SK-N-SH treated with all-trans-retinoic acid at 6 μM for 48 hours (cell line): ENCODE results near the gene TLE1.

Source experiments
- ATAC-seq: fragments of 200-7000 bp; cut with Tn5 transposase; 3 replicates; pipeline ENCODE4 v1.9.1; 2020; ENCODE audit warnings: mild to moderate bottlenecking, moderate library complexity
- ARNTL ChIP-seq: fragments of 450-650 bp; formaldehyde crosslinking; IDR thresholded peaks from 2 replicates; pipeline ENCODE4 v1.5.0; 2020; ENCODE audit warnings: low read depth, mild to moderate bottlenecking, moderate library complexity, borderline replicate concordance
- BACH2 ChIP-seq: fragments of 250-450 bp; sonication (Bioruptor Pico); IDR thresholded peaks from 2 replicates; pipeline ENCODE4 v1.9.0; 2021; ENCODE audit warnings: mild to moderate bottlenecking, borderline replicate concordance
- CSDC2 ChIP-seq: fragments of 250-450 bp; sonication (Bioruptor Pico); IDR thresholded peaks from 2 replicates; pipeline ENCODE4 v1.5.0; 2020; ENCODE audit warnings: mild to moderate bottlenecking, moderate library complexity
- ESRRG ChIP-seq: fragments of 250-450 bp; sonication (Bioruptor Pico); IDR thresholded peaks from 2 replicates; pipeline ENCODE4 v1.6.1; 2021; ENCODE audit warnings: mild to moderate bottlenecking
- ISL1 ChIP-seq: fragments of 250-450 bp; sonication (Bioruptor Pico); IDR thresholded peaks from 2 replicates; pipeline ENCODE4 v2.1.2; 2022; ENCODE audit warnings: mild to moderate bottlenecking, moderate library complexity
- OSR1 ChIP-seq: fragments of 250-450 bp; sonication (Bioruptor Pico); IDR thresholded peaks from 2 replicates; pipeline ENCODE4 v1.8.0; 2022; ENCODE audit warnings: moderate library complexity, mild to moderate bottlenecking, inconsistent platforms
- RARB ChIP-seq: fragments of 250-450 bp; sonication (Bioruptor Pico); IDR thresholded peaks from 2 replicates; pipeline ENCODE4 v1.8.0; 2021; ENCODE audit warnings: mild to moderate bottlenecking, moderate library complexity
- TCF4 ChIP-seq: fragments of 250-450 bp; sonication (Bioruptor Pico); IDR thresholded peaks from 2 replicates; pipeline ENCODE4 v1.8.0; 2021; ENCODE audit warnings: mild to moderate bottlenecking, moderate library complexity, borderline replicate concordance
- TSHZ2 ChIP-seq: fragments of 250-450 bp; sonication (Bioruptor Pico); IDR thresholded peaks from 2 replicates; pipeline ENCODE4 v1.5.0; 2020; ENCODE audit warnings: mild to moderate bottlenecking, moderate library complexity
- ZC3H10 ChIP-seq: fragments of 250-450 bp; sonication (Bioruptor Pico); IDR thresholded peaks from 2 replicates; pipeline ENCODE4 v1.5.1; 2021; ENCODE audit warnings: mild to moderate bottlenecking, moderate library complexity
- ZFP3 ChIP-seq: fragments of 250-450 bp; sonication (Bioruptor Pico); IDR thresholded peaks from 2 replicates; pipeline ENCODE4 v1.5.0; 2020; ENCODE audit warnings: mild to moderate bottlenecking, moderate library complexity
- ZNF565 ChIP-seq: fragments of 450-650 bp; formaldehyde crosslinking; conservative IDR thresholded peaks from 2 replicates; pipeline ENCODE4 v1.5.0; 2020; ENCODE audit warnings: low read depth, mild to moderate bottlenecking, moderate library complexity
- ZNF8 ChIP-seq: fragments of 450-650 bp; formaldehyde crosslinking; IDR thresholded peaks from 2 replicates; pipeline ENCODE4 v1.5.0; 2020; ENCODE audit warnings: mild to moderate bottlenecking, moderate library complexity
- TF ChIP-seq, protein P1 (sequence below): fragments of 250-450 bp; sonication (Bioruptor Pico); IDR thresholded peaks from 2 replicates; pipeline ENCODE4 v1.8.0; 2020; ENCODE audit warnings: mild to moderate bottlenecking, moderate library complexity, borderline replicate concordance

Gene TLE1

DNA sequence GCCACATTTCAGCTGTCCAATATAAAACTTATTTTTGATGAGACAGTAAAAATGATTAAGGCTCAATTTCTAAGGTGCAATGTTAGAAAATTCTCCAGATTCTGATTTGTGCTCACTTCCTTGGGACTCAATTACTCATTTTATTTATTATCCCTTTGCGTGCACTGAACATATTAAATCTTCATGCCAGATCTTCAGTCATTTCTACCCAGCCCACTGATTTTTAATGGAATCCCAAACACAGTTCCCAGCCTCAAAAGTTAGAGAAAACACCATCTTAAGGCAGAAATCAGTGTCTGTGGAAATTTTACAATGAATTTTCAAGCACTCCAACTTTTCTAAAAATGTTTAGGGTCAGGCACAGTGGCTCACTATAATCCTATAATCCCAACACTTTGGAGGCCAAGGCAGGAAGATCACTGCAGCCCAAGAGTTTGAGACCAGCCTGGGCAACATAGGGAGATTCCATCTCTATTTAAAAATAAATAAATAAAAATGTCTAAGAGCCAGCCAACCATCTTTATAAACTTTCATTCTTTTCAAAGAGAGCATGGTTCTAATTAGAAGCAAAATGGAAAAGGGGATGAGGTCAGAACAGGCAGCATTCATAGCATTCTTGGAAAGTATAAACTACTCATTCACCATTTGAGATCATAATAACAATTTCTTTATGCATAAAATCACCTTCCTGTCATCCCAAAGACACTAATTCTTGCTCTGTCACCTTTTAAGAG lies 53.7 kb downstream of the TLE1 start:
- ATAC-seq = peak; percentile 72
- TF ChIP-seq BACH2 (CRISPR knock-in tag) = no peak
- peak; percentile 72 for TF ChIP-seq ISL1 (CRISPR knock-in tag)
- TF ChIP-seq ZFP3 (CRISPR knock-in tag) = no peak

DNA sequence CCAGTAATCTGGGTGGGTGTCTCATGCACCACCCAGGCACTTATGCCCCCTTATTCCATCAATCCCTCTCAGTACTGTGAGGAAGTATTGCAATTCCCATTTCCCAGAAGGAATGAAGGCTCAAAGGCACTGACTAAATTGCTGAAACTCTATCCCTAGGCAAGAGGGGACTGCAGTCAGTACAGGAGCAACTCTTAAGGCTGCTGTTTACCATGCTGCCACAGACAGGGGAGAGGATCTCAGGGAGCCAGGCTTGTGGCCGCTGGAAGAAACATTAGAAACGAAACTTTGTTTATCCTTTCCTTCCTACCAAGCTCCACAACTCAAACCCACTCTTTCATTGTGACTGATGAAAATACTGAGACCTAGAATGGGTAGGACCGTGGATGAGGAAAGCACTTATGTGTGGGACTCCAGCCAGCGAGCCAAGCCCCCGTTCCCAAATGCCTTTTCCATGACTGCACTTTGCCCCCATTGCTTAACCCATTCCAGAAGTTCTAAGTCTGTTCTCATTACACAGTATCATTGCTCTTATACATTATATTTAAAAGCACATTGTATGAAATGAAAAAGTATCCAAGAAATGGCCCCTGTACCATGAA lies 54.3 kb downstream of the TLE1 start:
- ATAC-seq = peak; percentile 52
- TF ChIP-seq ZNF8 (CRISPR knock-in tag) (no peak), ISL1 (CRISPR knock-in tag) (peak; percentile 49)

GRCh38 chr9:81633952-81634854 lies 55.1 kb downstream of the TLE1 start:
- ATAC-seq = no peak
- TF ChIP-seq BACH2 (CRISPR knock-in tag) (no peak), CSDC2 (CRISPR knock-in tag) (no peak), ARNTL (CRISPR knock-in tag) (no peak), RARB (CRISPR knock-in tag) (no peak)

DNA sequence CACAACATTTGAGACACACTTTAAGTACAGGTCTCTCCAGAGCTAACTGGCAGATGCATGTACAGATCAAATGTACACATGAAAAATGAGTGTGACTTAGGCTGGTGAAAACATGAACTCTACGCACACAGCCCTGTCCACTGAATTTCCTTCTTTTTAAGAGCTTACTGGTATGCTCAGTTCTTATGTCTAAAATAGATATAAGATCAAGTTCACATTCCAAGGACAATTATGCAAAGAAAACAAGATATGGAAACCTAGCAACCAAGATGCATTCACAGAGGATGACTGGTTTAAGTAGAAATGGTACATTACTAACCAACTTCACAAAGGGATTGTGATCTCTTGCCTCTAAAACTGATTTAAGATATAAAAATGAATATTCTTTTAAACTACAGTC lies 56.7 kb downstream of the TLE1 start:
- peak; percentile 73 for ATAC-seq

GRCh38 chr9:81631218-81631745 lies 58.1 kb downstream of the TLE1 start:
- ATAC-seq = no peak
- no peak for TF ChIP-seq TSHZ2 (CRISPR knock-in tag)
- TF ChIP-seq, protein P1, sequence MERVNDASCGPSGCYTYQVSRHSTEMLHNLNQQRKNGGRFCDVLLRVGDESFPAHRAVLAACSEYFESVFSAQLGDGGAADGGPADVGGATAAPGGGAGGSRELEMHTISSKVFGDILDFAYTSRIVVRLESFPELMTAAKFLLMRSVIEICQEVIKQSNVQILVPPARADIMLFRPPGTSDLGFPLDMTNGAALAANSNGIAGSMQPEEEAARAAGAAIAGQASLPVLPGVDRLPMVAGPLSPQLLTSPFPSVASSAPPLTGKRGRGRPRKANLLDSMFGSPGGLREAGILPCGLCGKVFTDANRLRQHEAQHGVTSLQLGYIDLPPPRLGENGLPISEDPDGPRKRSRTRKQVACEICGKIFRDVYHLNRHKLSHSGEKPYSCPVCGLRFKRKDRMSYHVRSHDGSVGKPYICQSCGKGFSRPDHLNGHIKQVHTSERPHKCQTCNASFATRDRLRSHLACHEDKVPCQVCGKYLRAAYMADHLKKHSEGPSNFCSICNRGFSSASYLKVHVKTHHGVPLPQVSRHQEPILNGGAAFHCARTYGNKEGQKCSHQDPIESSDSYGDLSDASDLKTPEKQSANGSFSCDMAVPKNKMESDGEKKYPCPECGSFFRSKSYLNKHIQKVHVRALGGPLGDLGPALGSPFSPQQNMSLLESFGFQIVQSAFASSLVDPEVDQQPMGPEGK (CRISPR knock-in tag) = no peak
- no peak for TF ChIP-seq OSR1 (CRISPR knock-in tag)
- no peak for TF ChIP-seq ESRRG (CRISPR knock-in tag)
- TF ChIP-seq TCF4 = no peak
- TF ChIP-seq ZFP3 (CRISPR knock-in tag) = no peak
- no peak for TF ChIP-seq ZNF565 (CRISPR knock-in tag)
- no peak for TF ChIP-seq ZC3H10 (CRISPR knock-in tag)

More for the DNA sequence above, 56.7 kb downstream of the TLE1 start:
- TF ChIP-seq ISL1 (CRISPR knock-in tag) (peak; percentile 69), TSHZ2 (CRISPR knock-in tag) (no peak)
